AG09319 (cell line): Measurements from ENCODE around the gene GOLGB1.
"Not testable (repeated sequence)": the region's sequence is repeated elsewhere in the genome, so short reads cannot be mapped to it uniquely, and the experiment has no call there.

Experiments
- DNase-seq: peaks from one replicate; pipeline ENCODE4 v3.0.0-alpha.2; 2010; ENCODE audit warnings: low read depth; ENCODE audit errors: extremely low read depth
- CTCF ChIP-seq: IDR thresholded peaks from 2 replicates; pipeline ENCODE4 v1.5.1; 2011; ENCODE audit warnings: low read depth, mild to moderate bottlenecking, inconsistent platforms, low read length, moderate library complexity

Gene GOLGB1

GRCh38 chr3:121752772-121753171, 3.2 kb upstream of the GOLGB1 start:
- no peak for TF ChIP-seq CTCF
- DNase-seq, result no peak

- no peak for TF ChIP-seq CTCF
- DNase-seq, result no peak
These were observed 2.7 kb upstream of the GOLGB1 start for GRCh38 chr3:121752261-121752660.

- no peak for DNase-seq
- TF ChIP-seq CTCF, result no peak
These were observed 510 bp upstream of the GOLGB1 start for GRCh38 chr3:121750087-121750415.

GRCh38 chr3:121748680-121749275, 763 bp downstream of the GOLGB1 start:
- no peak for DNase-seq
- no peak for TF ChIP-seq CTCF

GRCh38 chr3:121747976-121748375, 1.6 kb downstream of the GOLGB1 start:
- no peak for DNase-seq
- TF ChIP-seq CTCF, result no peak

DNA sequence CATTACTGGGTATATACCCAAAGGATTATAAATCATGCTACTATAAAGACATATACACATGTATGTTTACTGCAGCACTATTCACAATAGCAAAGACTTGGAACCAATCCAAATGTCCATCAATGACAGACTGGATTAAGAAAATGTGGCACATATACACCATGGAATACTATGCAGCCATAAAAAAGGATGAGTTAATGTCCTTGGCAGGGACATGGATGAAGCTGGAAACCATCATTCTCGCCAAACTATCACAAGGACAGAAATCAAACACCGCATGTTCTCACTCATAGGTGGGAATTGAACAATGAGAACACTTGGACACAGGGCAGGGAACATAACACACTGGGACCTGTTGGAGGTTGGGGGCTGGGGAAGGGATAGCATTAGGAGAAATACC, 6.4 kb downstream of the GOLGB1 start:
- not testable (repeated sequence) for DNase-seq

DNA sequence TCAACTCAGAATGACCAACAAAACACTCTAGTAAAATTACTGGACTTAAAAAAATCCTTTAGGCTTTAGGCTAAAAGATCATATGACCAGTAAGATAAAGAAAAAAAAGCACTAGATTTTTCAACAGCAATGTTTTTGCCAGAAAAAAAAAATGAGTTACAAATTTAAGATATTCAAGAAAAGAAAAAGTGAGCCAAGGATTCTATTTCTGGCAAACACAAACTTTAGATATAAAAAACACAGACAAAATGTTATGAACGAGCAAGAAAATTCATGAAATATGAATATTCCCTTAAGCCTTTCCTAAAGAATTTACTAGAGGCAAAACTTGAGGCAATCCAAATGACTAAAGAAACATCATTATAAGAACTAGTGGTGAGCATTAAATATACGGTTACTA, 8.6 kb downstream of the GOLGB1 start:
- no peak for TF ChIP-seq CTCF
- no peak for DNase-seq

DNA sequence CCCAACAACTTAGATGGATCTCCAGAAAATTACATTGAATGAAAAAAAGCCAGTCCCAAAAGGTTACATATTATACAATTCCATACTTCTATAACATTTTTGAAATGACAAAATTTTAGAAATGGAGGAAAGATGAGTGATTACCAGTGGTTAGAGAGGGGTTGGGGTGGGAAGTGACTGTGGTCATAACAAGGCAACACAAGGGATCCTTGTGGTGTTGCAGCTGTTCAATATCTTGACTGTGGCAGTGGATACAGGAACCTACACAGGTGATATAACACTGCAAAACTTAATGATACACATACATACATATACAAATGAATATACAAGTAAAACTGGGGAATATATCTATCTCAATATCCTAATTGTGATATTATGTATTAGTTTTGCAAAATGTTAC, 9.6 kb downstream of the GOLGB1 start:
- TF ChIP-seq CTCF, result no peak
- DNase-seq, result no peak
